ENCODE results near the gene MTRF1.

MTRF1 gene

GRCh38 chr13:41267106-41267505 is 3.7 kb upstream of the MTRF1 start:
- POLR2A ChIA-PET: no interaction called here
- CTCF ChIA-PET: interaction anchor here (0.8 to 1.5 kb wide), 4 partner anchors 9 to 213 kb away, joined by 3 to 4 read pairs (median 4); no protein-coding TSS in a partner anchor
- no peak for TF ChIP-seq CTCF (IDR thresholded peaks at IDR 0.05; ENCODE audit: control extremely low read depth, extremely low read depth, low read depth, missing control alignments)
- DNase-seq (ENCODE audit: extremely low spot score): no peak

- no peak for TF ChIP-seq CTCF (IDR thresholded peaks at IDR 0.05; ENCODE audit: control extremely low read depth, extremely low read depth, low read depth, missing control alignments)
- ChIA-PET POLR2A (no interaction called here), CTCF (interaction anchor here (1.0 to 2.2 kb wide), 4 partner anchors 9 to 393 kb away, joined by 3 to 4 read pairs (median 3); no protein-coding TSS in a partner anchor)
- no peak for DNase-seq (ENCODE audit: extremely low spot score)
Observed at GRCh38 chr13:41259875-41260501, 3.4 kb downstream of the MTRF1 start.

- TF ChIP-seq CTCF (IDR thresholded peaks at IDR 0.05; ENCODE audit: control extremely low read depth, extremely low read depth, low read depth, missing control alignments): no peak
- ChIA-PET POLR2A (no interaction called here), CTCF (interaction anchor here (1.0 to 1.5 kb wide), 3 partner anchors 9 to 31 kb away, joined by 3 to 4 read pairs (median 3); no protein-coding TSS in a partner anchor)
- DNase-seq (ENCODE audit: extremely low spot score): no peak
Observed at GRCh38 chr13:41257535-41257934, 5.8 kb downstream of the MTRF1 start.

- ChIA-PET POLR2A (no interaction called here), CTCF (interaction anchor here (1.0 to 1.5 kb wide), 2 partner anchors 11 to 24 kb away, joined by 3 read pairs; no protein-coding TSS in a partner anchor)
- no peak for TF ChIP-seq CTCF (IDR thresholded peaks at IDR 0.05; ENCODE audit: control extremely low read depth, extremely low read depth, low read depth, missing control alignments)
- no peak for DNase-seq (ENCODE audit: extremely low spot score)
Observed at GRCh38 chr13:41254902-41255301, 8.5 kb downstream of the MTRF1 start.

GRCh38 chr13:41250993-41251392 is 12.4 kb downstream of the MTRF1 start:
- ChIA-PET POLR2A (no interaction called here), CTCF (interaction anchor here (0.8 kb wide), 1 partner anchor 18 kb away, joined by 4 read pairs; no protein-coding TSS in a partner anchor)
- TF ChIP-seq CTCF (IDR thresholded peaks at IDR 0.05; ENCODE audit: control extremely low read depth, extremely low read depth, low read depth, missing control alignments): no peak
- no peak for DNase-seq (ENCODE audit: extremely low spot score)

- no peak for DNase-seq (ENCODE audit: extremely low spot score)
- POLR2A ChIA-PET: no interaction called here
- CTCF ChIA-PET: interaction anchor here (1.2 to 1.6 kb wide), 5 partner anchors 10 to 25 kb away, joined by 3 to 4 read pairs (median 4); no protein-coding TSS in a partner anchor
- no peak for TF ChIP-seq CTCF (IDR thresholded peaks at IDR 0.05; ENCODE audit: control extremely low read depth, extremely low read depth, low read depth, missing control alignments)
Observed at GRCh38 chr13:41246969-41247680, 16.3 kb downstream of the MTRF1 start.

Data from GM10248 (cell line).